IPS-NIHi7 (cell line): Measurements from ENCODE around the gene INHBC.
"Not testable (repeated sequence)": the region's sequence is repeated elsewhere in the genome, so short reads cannot be mapped to it uniquely, and the experiment has no call there.

Experiments used
- DNase-seq: peaks from one replicate; pipeline ENCODE4 v3.0.0; 2012; ENCODE audit warnings: mixed read lengths; ENCODE audit errors: extremely low spot score

INHBC gene, protein sequence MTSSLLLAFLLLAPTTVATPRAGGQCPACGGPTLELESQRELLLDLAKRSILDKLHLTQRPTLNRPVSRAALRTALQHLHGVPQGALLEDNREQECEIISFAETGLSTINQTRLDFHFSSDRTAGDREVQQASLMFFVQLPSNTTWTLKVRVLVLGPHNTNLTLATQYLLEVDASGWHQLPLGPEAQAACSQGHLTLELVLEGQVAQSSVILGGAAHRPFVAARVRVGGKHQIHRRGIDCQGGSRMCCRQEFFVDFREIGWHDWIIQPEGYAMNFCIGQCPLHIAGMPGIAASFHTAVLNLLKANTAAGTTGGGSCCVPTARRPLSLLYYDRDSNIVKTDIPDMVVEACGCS

GRCh38 chr12:57434517-57435223 is at the start of gene INHBC:
Gene INHBC, plus strand, starts transcription at chr12:57434784. Its CDS starts 103 bp downstream, at chr12:57434887.
- DNase-seq, result no peak

DNA sequence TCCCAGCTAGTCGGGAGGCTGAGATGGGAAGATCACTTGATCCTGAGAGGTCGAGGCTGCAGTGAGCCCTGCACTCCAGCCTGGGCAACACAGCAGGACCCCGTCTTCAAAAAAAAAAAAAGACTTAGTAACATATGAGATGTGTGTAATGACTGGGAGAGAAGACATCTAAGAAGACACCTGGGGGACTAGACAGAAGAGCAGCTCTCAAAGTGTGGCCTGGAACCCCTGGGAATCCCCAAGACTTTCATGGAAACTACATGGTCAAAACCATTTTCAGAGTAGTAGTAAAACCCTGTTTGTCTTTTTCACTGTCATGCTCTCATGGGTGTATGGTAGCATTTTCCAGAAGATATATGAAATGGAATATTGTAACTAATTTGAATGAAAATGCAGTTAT is 49.0 kb upstream of the INHBC start:
- DNase-seq, result no peak

DNA sequence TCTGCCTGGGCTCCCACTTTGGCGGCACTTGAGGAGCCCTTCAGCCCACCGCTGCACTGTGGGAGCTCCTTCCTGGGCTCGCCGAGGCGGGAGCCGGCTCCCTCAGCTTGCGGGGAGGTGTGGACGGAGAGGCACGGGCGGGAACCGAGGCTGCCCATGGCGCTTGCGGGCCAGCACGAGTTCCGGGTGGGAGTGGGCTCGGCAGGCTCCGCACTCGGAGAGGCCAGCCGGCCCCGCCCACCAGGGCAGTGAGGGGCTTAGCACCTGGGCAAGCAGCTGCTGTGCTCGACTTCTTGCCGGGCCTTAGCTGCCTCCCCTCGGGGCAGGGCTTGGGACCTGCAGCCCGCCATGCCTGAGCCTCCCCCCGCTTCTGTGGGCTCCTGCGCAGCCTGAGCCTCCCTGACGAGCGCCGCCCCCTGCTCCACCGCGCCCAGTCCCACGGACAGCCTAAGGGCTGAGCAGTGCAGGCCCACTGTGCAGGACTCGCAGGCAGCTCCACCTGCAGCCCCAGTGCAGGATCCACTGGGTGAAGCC is 48.3 kb upstream of the INHBC start:
- DNase-seq, result no peak

DNA sequence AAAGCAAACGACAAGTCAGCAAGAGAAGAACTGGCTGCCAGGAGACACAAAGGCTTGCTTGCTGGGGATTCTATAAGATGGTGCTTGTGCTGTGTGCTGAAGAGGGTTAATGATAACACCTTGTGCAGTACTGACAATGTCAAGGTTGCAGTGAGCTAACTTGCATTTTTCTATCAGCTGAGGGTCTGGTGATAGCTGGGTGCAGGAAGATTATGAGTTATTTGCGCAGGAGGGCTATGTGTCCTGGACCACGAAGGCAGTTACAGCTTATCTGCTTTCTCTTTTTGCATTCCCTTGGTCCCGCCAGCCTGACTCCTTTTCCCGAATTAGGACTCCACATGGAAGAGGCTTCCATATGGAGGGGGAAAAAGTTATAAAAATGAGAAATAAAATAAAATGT is 46.2 kb upstream of the INHBC start:
- DNase-seq, result no peak

DNA sequence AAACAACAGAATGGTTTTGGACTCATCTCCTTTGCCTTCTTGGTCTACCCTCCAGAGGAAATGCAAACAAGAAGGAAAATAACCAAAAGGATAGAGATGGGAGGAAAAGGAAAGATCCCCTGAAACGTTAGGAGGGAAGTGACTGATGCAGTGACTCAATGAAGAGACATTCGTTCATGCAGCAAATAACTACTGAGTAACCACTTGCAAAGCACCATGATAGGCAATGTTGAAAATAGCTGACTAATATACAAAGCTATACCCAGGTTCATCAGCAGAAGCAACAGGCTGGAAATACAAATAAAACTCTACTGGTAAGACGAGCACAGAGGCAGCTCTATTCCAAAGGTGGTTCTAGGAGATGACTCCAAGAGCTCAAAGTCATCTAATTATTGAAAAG is 45.6 kb upstream of the INHBC start:
- no peak for DNase-seq

GRCh38 chr12:57390174-57390573 is 44.4 kb upstream of the INHBC start:
- DNase-seq, result no peak

- no peak for DNase-seq
These were observed 39.5 kb upstream of the INHBC start for GRCh38 chr12:57395121-57395520.

- DNase-seq, result no peak
These were observed 37.1 kb upstream of the INHBC start for GRCh38 chr12:57397441-57397840.

GRCh38 chr12:57399718-57400463 is 34.7 kb upstream of the INHBC start:
- DNase-seq, result not testable (repeated sequence)

DNA sequence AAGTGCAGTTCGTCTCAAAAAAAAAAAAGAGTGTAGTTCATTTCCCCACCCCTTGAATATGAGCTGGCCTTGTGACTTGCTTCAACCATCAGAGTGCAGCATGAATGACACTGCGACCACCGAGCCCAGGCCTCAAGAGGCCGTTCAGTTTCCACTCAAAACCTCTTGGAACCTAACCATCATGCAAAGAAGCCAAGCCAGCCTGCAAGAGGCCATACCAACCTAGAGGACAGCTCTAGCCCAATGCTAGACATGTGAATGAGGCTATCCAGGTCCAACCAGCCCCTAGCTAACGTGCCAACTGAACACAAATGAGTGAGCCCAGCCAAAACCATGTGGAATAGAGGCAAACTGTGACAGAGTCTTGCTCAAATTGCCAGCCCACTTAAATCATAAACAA is 33.4 kb upstream of the INHBC start:
- DNase-seq, result no peak

- DNase-seq, result not testable (repeated sequence)
These were observed 32.4 kb upstream of the INHBC start for GRCh38 chr12:57402156-57402555.

DNA sequence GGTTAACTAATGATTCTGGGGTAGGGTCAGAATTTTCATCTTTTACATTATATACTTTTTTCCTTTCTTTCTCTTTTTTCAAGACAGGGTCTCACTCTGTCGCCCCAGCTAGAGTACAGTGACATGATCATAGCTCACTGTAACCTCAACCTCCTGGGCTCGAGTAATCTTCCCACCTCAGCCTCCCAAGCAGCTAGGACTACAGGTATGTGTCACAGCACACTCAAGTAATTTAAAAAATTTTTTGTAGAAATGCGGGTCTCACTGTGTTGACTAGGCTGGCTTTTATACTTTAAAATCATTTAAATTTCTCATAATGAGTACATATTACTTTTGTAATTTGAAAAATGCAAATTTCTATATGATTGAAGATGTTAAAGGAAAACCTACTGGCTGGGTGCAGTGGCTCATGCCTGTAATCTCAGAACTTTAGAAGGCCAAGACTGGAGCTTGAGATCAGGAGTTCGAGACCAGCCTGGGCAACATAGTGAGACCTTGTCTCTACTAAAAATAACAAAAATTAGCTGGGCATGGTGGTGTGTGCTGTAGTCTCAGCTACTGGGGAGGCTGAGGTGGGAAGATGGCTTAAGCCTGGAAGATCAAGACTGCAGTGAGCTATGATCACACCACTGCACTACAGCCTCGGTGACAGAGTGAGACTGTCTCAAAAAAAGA is 29.5 kb upstream of the INHBC start:
- DNase-seq, result no peak

- no peak for DNase-seq
These were observed 24.1 kb upstream of the INHBC start for GRCh38 chr12:57410534-57410933.

GRCh38 chr12:57414160-57414559 is 20.4 kb upstream of the INHBC start:
- DNase-seq, result not testable (repeated sequence)

DNA sequence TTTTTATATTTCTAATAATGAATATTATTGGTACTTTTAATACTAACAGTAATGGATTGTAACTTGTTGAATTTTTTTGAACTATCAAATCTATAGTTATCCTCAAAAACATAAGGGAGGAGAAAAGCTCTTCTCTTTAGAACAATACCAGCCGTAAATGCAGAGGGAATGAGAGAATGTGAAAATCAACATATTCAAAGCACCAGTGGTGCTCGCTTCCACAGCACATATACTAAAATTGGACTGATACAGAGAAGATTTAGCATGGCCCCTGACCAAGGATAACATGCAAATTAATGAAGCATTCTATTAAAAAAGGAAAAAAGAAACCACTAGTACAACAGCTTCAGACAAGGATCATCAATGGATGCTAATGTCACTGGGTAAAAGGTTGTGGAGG is 19.5 kb upstream of the INHBC start:
- DNase-seq, result no peak

DNA sequence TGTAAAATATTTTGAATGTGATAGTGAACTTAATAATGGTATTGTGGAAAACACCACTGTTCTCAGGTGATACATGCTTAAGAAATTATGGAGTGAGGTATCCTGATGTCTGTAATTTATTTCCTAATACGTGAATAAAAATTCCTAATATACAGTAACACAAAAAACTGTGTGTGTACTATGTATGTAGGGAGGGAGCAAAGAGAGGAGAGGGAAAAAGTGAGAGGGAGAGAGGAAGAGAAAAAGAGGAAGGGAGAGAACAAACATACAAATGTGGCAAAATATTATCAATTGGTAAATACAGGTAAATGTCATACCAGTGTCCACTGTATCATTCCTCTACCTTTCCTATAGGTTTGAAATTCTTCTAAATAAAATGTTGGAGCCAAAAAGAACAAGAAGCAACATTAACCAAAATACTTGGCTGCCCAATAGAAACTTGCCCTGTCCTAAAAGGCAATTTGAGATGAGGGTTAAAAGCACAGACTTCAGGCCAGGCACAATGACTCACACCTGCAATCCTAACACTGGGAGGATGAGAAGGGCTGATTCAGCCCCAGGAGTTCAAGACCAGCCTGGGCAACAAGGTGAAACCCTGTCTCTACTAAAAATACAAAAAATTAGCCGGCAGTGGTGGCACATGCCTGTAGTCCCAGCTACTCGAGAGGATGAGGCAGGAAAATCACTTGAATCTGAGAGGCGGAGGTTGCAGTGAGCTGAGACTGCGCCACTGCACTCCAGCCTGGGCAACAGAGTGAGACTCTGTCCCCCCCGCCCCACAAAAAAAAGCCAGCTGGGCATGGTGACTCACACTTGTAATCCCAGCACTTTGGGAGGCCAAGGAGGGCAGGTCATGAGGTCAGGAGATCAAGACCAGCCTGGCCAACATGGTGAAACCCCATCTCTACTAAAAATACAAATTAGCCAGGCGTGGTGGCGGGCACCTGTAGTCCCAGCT is 18.3 kb upstream of the INHBC start:
- no peak for DNase-seq

GRCh38 chr12:57418255-57418654 is 16.3 kb upstream of the INHBC start:
- DNase-seq, result no peak

GRCh38 chr12:57419495-57419894 is 15.1 kb upstream of the INHBC start:
- DNase-seq, result no peak

GRCh38 chr12:57420482-57420881 is 14.1 kb upstream of the INHBC start:
- no peak for DNase-seq

DNA sequence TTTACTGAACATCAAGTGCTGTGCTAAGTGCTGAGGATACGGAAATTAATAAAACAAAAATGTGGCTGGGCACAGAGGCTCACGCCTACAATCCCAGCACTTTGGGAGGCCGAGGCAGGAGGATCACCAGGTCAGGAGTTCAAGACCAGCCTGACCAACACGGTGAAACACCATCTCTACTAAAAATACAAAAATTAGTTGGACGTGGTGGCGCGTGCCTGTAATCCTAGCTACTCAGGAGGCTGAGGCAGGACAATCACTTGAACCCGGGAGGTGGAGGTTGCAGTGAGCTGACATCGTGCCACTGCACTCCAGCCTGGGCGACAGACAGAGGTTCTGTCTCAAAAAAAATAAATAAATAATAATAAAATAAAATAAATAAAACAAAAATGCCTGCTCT is 7.6 kb upstream of the INHBC start:
- not testable (repeated sequence) for DNase-seq

- DNase-seq, result no peak
These were observed 5.6 kb upstream of the INHBC start for GRCh38 chr12:57428965-57429364.
